ENCODE data around the gene AP2S1. TPM values are rescaled to one million over a fixed set of nuclear protein-coding genes. Genes with fewer than 3 reads are reported as not detected.
A peak's percentile ranks its signal among the peaks of the same experiment; 100 is the strongest.
"Not testable (repeated sequence)": the region's sequence is repeated elsewhere in the genome, so short reads cannot be mapped to it uniquely, and the experiment has no call there.

The AP2S1 gene
- total and polyA plus RNA-seq, 2 donors (not counting 1 experiment from before 2014, with no cell fraction given) = 143 to 201 TPM

- H3K4me2 ChIP-seq (ENCODE audit: extremely low read depth, insufficient read depth, low read length) = peak overlapping the region; percentile 91
- H3K4me1 ChIP-seq (ENCODE audit: control insufficient read depth, extremely low read depth, insufficient read depth, low read length) = peaks cover 12% of the 10 kb centered on the region
- peak overlapping the region; percentile 54 to 79 (median 63) for H3K4me3 ChIP-seq (replicated peaks in 1 of 4; ENCODE audit: control extremely low read depth in 1 of 4, insufficient read depth in 1 of 4, low read depth in 3 of 4, low read length in 4 of 4)
- no peaks in the 10 kb centered on the region for H3K9me3 ChIP-seq (ENCODE audit: control insufficient read depth, insufficient read depth, low read depth, low read length)
- peaks cover 40% of the 10 kb centered on the region for H3K79me2 ChIP-seq (ENCODE audit: control insufficient read depth, insufficient read depth, low read length)
- peak overlapping the region; percentile 93 for H3K27ac ChIP-seq (ENCODE audit: insufficient read depth, low read length)
- DNase-seq (ENCODE audit: low read depth in 2 of 2) = peak; percentile 98
- no peaks in the 10 kb centered on the region for H4K20me1 ChIP-seq (ENCODE audit: control insufficient read depth, extremely low read depth, insufficient read depth, low read length)
- peak overlapping the region; percentile 86 for H2AFZ ChIP-seq (ENCODE audit: low read length)
- no peak for TF ChIP-seq EZH2 (IDR thresholded peaks at IDR 0.05; ENCODE audit: low read length, missing control alignments)
- no peak for TF ChIP-seq CTCF (conservative IDR thresholded peaks at IDR 0.05 in 1 of 2, IDR thresholded peaks at IDR 0.05 in 1 of 2; ENCODE audit: low read depth in 1 of 2, low read length in 2 of 2)
- H3K27me3 ChIP-seq (ENCODE audit: control insufficient read depth, insufficient read depth, low read length) = no peaks in the 10 kb centered on the region
- H3K36me3 ChIP-seq (ENCODE audit: control insufficient read depth, insufficient read depth, low read length) = no peaks in the 10 kb centered on the region
- H3K9ac ChIP-seq (ENCODE audit: insufficient read depth, low read length) = peak overlapping the region; percentile 96
Measured at GRCh38 chr19:46860125-46860845, 9.6 kb upstream of the AP2S1 start.

- DNase-seq (ENCODE audit: low read depth in 2 of 2) = no peak
- Histone ChIP-seq H3K79me2 (ENCODE audit: control insufficient read depth, insufficient read depth, low read length) (peaks cover 34% of the 10 kb centered on the region), H3K4me1 (ENCODE audit: control insufficient read depth, extremely low read depth, insufficient read depth, low read length) (peaks cover 11% of the 10 kb centered on the region), H3K4me3 (replicated peaks in 1 of 4; ENCODE audit: control extremely low read depth in 1 of 4, insufficient read depth in 1 of 4, low read depth in 3 of 4, low read length in 4 of 4) (peak overlapping the region; percentile 33 to 65 (median 50)), H4K20me1 (ENCODE audit: control insufficient read depth, extremely low read depth, insufficient read depth, low read length) (no peaks in the 10 kb centered on the region), H3K27me3 (ENCODE audit: control insufficient read depth, insufficient read depth, low read length) (no peaks in the 10 kb centered on the region), H2AFZ (ENCODE audit: low read length) (peak overlapping the region; percentile 83), H3K9me3 (ENCODE audit: control insufficient read depth, insufficient read depth, low read depth, low read length) (no peaks in the 10 kb centered on the region), H3K27ac (ENCODE audit: insufficient read depth, low read length) (peak overlapping the region; percentile 56), H3K36me3 (ENCODE audit: control insufficient read depth, insufficient read depth, low read length) (no peaks in the 10 kb centered on the region), H3K4me2 (ENCODE audit: extremely low read depth, insufficient read depth, low read length) (peak overlapping the region; percentile 91), H3K9ac (ENCODE audit: insufficient read depth, low read length) (peak overlapping the region; percentile 35)
- TF ChIP-seq CTCF (conservative IDR thresholded peaks at IDR 0.05 in 1 of 2, IDR thresholded peaks at IDR 0.05 in 1 of 2; ENCODE audit: low read depth in 1 of 2, low read length in 2 of 2) (no peak), EZH2 (IDR thresholded peaks at IDR 0.05; ENCODE audit: low read length, missing control alignments) (no peak)
Measured at GRCh38 chr19:46859637-46860124, 9.0 kb upstream of the AP2S1 start.

- peak overlapping the region; percentile 24 for H3K9ac ChIP-seq (ENCODE audit: insufficient read depth, low read length)
- peak overlapping the region; percentile 52 for H3K4me2 ChIP-seq (ENCODE audit: extremely low read depth, insufficient read depth, low read length)
- H3K36me3 ChIP-seq (ENCODE audit: control insufficient read depth, insufficient read depth, low read length) = no peaks in the 10 kb centered on the region
- H2AFZ ChIP-seq (ENCODE audit: low read length) = no peak overlapping the region
- H4K20me1 ChIP-seq (ENCODE audit: control insufficient read depth, extremely low read depth, insufficient read depth, low read length) = no peaks in the 10 kb centered on the region
- DNase-seq (ENCODE audit: low read depth in 2 of 2) = peak; percentile 94 to 96
- peak overlapping the region; percentile 67 for H3K27ac ChIP-seq (ENCODE audit: insufficient read depth, low read length)
- TF ChIP-seq EZH2 (IDR thresholded peaks at IDR 0.05; ENCODE audit: low read length, missing control alignments) (no peak), CTCF (conservative IDR thresholded peaks at IDR 0.05 in 1 of 2, IDR thresholded peaks at IDR 0.05 in 1 of 2; ENCODE audit: low read depth in 1 of 2, low read length in 2 of 2) (peak; percentile 71 to 82)
- peaks cover under 1% of the 10 kb centered on the region for H3K79me2 ChIP-seq (ENCODE audit: control insufficient read depth, insufficient read depth, low read length)
- peak overlapping the region in 3 of 4 experiments; percentile 15 to 58 (median 56) for H3K4me3 ChIP-seq (replicated peaks in 1 of 4; ENCODE audit: control extremely low read depth in 1 of 4, insufficient read depth in 1 of 4, low read depth in 3 of 4, low read length in 4 of 4)
- H3K27me3 ChIP-seq (ENCODE audit: control insufficient read depth, insufficient read depth, low read length) = no peaks in the 10 kb centered on the region
- peaks cover 5% of the 10 kb centered on the region for H3K4me1 ChIP-seq (ENCODE audit: control insufficient read depth, extremely low read depth, insufficient read depth, low read length)
- no peaks in the 10 kb centered on the region for H3K9me3 ChIP-seq (ENCODE audit: control insufficient read depth, insufficient read depth, low read depth, low read length)
Measured at GRCh38 chr19:46856062-46857022, 5.7 kb upstream of the AP2S1 start.

- not testable (repeated sequence) for H4K20me1 ChIP-seq (ENCODE audit: control insufficient read depth, extremely low read depth, insufficient read depth, low read length); H3K27ac ChIP-seq (ENCODE audit: insufficient read depth, low read length); H3K9me3 ChIP-seq (ENCODE audit: control insufficient read depth, insufficient read depth, low read depth, low read length); H3K79me2 ChIP-seq (ENCODE audit: control insufficient read depth, insufficient read depth, low read length); H3K4me1 ChIP-seq (ENCODE audit: control insufficient read depth, extremely low read depth, insufficient read depth, low read length); H3K36me3 ChIP-seq (ENCODE audit: control insufficient read depth, insufficient read depth, low read length); H3K4me3 ChIP-seq (replicated peaks in 1 of 4; ENCODE audit: control extremely low read depth in 1 of 4, insufficient read depth in 1 of 4, low read depth in 3 of 4, low read length in 4 of 4); H3K9ac ChIP-seq (ENCODE audit: insufficient read depth, low read length); H3K27me3 ChIP-seq (ENCODE audit: control insufficient read depth, insufficient read depth, low read length); H3K4me2 ChIP-seq (ENCODE audit: extremely low read depth, insufficient read depth, low read length); DNase-seq (ENCODE audit: low read depth in 2 of 2); H2AFZ ChIP-seq (ENCODE audit: low read length)
Measured at GRCh38 chr19:46854698-46855097, 4.1 kb upstream of the AP2S1 start.
